K562 (cell line): ENCODE data around the gene MDP1. TPM values are rescaled to one million over a fixed set of nuclear protein-coding genes. Genes with fewer than 3 reads are reported as not detected.

Experiments used
- ATAC-seq: fragments of 200-7000 bp; cut with Tn5 transposase; 3 replicates; pipeline ENCODE4 v1.9.1; 2020; ENCODE audit warnings: moderate library complexity
- BruUV-seq: library from RNA; stranded (reverse); fragments of 400-500 nt; replicated peaks from 2 replicates; lab custom pipeline; 2021; lab: Mats Ljungman, UMichigan
- CTCF ChIA-PET: fragments of 300-600 bp; formaldehyde crosslinking; extraction: SDS; loops from one replicate; lab custom pipeline; 2021; ENCODE audit warnings: low intra/inter-chr PET ratio; lab: Yijun Ruan, JAX
- POLR2A ChIA-PET: fragments of 300-600, 350-650 bp; sonication (Branson Sonifier 250); formaldehyde crosslinking; extraction: SDS; loops from one replicate; lab custom pipeline; 2021; ENCODE audit warnings: antibody characterized with exemption, inconsistent platforms; lab: Yijun Ruan, JAX
- DNase-seq, 4 experiments: peaks; one replicate each; pipeline versions ENCODE4 v3.0.0 to v3.0.0-alpha.2; 2011 to 2018; ENCODE audit warnings: low spot score in 3 of 4, mixed read lengths in 3 of 4; ENCODE audit errors: extremely low read depth in 1 of 4
- FAIRE-seq: peaks from 2 replicates; lab custom pipeline; 2011; peaks lifted over from hg19 to GRCh38; lab: Jason Lieb, UNC
- H2AFZ ChIP-seq: 2 replicates; pipeline ENCODE4 v1.6.0; 2011; ENCODE audit warnings: low read depth, low read length, control low read depth, inconsistent platforms
- H3K27ac ChIP-seq: fragments of 200-600 bp; 3 replicates; pipeline ENCODE4 v1.8.0; 2011; ENCODE audit warnings: low read depth, mild to moderate bottlenecking, control low read depth, inconsistent platforms, low read length, moderate library complexity, mixed read lengths; ENCODE audit errors: extremely low read depth
- H3K27me3 ChIP-seq, 2 experiments: fragments of 300-600 bp in 1 of 2; 2 replicates in 1 of 2; 3 replicates in 1 of 2; pipeline versions ENCODE4 v1.6.0 to v1.8.0; 2011; ENCODE audit warnings: inconsistent platforms in 2 of 2, low read length in 2 of 2, mild to moderate bottlenecking in 1 of 2, mixed read lengths in 1 of 2, moderate library complexity in 1 of 2; ENCODE audit not compliant: control insufficient read depth in 2 of 2, insufficient read depth in 2 of 2
- H3K36me3 ChIP-seq: fragments of 300-600 bp; 3 replicates; pipeline ENCODE4 v1.8.0; 2011; ENCODE audit warnings: mild to moderate bottlenecking, low read length, inconsistent platforms; ENCODE audit not compliant: control insufficient read depth, insufficient read depth
- H3K4me1 ChIP-seq, 2 experiments: fragments of 200-600 bp in 1 of 2; replicated peaks in 1 of 2; 2 replicates in 1 of 2; 3 replicates in 1 of 2; pipeline versions ENCODE4 v1.5.1 to v1.8.0; 2011; ENCODE audit warnings: inconsistent platforms in 2 of 2, low read length in 2 of 2, mild to moderate bottlenecking in 1 of 2, mixed read lengths in 1 of 2, moderate library complexity in 1 of 2; ENCODE audit not compliant: control insufficient read depth in 2 of 2, insufficient read depth in 2 of 2
- H3K4me2 ChIP-seq: 2 replicates; pipeline ENCODE4 v1.6.1; 2011; ENCODE audit warnings: low read length, control low read depth, inconsistent platforms, mixed read lengths; ENCODE audit not compliant: insufficient read depth
- H3K4me3 ChIP-seq: fragments of 200-600 bp; sonication (generic), shearing (Covaris generic); 2 replicates; pipeline ENCODE4 v1.5.1; 2016; ENCODE audit warnings: control low read depth, inconsistent platforms
- H3K79me2 ChIP-seq: fragments of 200-600 bp; 3 replicates; pipeline ENCODE4 v1.8.0; 2011; ENCODE audit warnings: low read length, inconsistent platforms; ENCODE audit not compliant: control insufficient read depth, insufficient read depth
- H3K9ac ChIP-seq, 2 experiments: 2 replicates each; pipeline versions ENCODE4 v1.6.0 to v1.6.1; 2011; ENCODE audit warnings: low read depth in 2 of 2, low read length in 2 of 2, control low read depth in 1 of 2, inconsistent platforms in 1 of 2, mild to moderate bottlenecking in 1 of 2, mixed read lengths in 1 of 2; ENCODE audit not compliant: insufficient read depth in 1 of 2
- H3K9me1 ChIP-seq: one replicate; pipeline ENCODE4 v1.6.0; 2011; ENCODE audit warnings: inconsistent platforms, mild to moderate bottlenecking, low read length, moderate library complexity; ENCODE audit not compliant: control insufficient read depth, insufficient read depth
- H3K9me3 ChIP-seq: replicated peaks from 2 replicates; pipeline ENCODE4 v1.5.1; 2011; ENCODE audit warnings: low read depth, low read length, inconsistent platforms; ENCODE audit not compliant: control insufficient read depth, insufficient read depth
- H4K20me1 ChIP-seq: replicated peaks from 2 replicates; pipeline ENCODE4 v1.6.1; 2011; ENCODE audit warnings: low read length, inconsistent platforms, mixed read lengths; ENCODE audit not compliant: control insufficient read depth, insufficient read depth
- ASH1L ChIP-seq: fragments of 450-650 bp; IDR thresholded peaks from 2 replicates; pipeline ENCODE4 v1.6.1; 2018; ENCODE audit warnings: borderline replicate concordance, mild to moderate bottlenecking, low read depth; ENCODE audit not compliant: partially characterized antibody
- BDP1 ChIP-seq: IDR thresholded peaks from 3 replicates; pipeline ENCODE4 v1.6.1; 2011; ENCODE audit not compliant: insufficient read length, insufficient read depth
- CCAR2 ChIP-seq: fragments of 200-400 bp; formaldehyde crosslinking; IDR thresholded peaks from 2 replicates; pipeline ENCODE4 v1.6.1; 2017; ENCODE audit warnings: mild to moderate bottlenecking, low read depth, low read length
- CLOCK ChIP-seq: fragments of 250-450 bp; sonication (Bioruptor Pico); IDR thresholded peaks from 2 replicates; pipeline ENCODE4 v1.4.0; 2020; ENCODE audit warnings: mild to moderate bottlenecking, moderate library complexity, borderline replicate concordance
- DACH1 ChIP-seq: fragments of 450-650 bp; IDR thresholded peaks from 2 replicates; pipeline ENCODE4 v1.6.1; 2018; ENCODE audit not compliant: partially characterized antibody
- ELF2 ChIP-seq: fragments of 250-450 bp; sonication (Bioruptor Pico); IDR thresholded peaks from 2 replicates; pipeline ENCODE4 v1.5.0; 2021; ENCODE audit warnings: mild to moderate bottlenecking
- ETS2 ChIP-seq: IDR thresholded peaks from 2 replicates; pipeline ENCODE4 v1.6.1; 2016; ENCODE audit warnings: borderline replicate concordance, missing genetic modification characterization, mild to moderate bottlenecking, moderate library complexity, missing compliant biosample characterization; ENCODE audit not compliant: poor library complexity, severe bottlenecking
- GTF2A2 ChIP-seq: IDR thresholded peaks from 2 replicates; pipeline ENCODE4 v1.6.1; 2016; ENCODE audit warnings: mild to moderate bottlenecking, missing genetic modification characterization, missing compliant biosample characterization
- NCOR1 ChIP-seq: fragments of 450-650 bp; IDR thresholded peaks from 2 replicates; pipeline ENCODE4 v1.6.1; 2016; ENCODE audit warnings: mild to moderate bottlenecking, moderate library complexity
- NFATC3 ChIP-seq: fragments of 450-650 bp; IDR thresholded peaks from 2 replicates; pipeline ENCODE4 v1.6.1; 2017; ENCODE audit warnings: mild to moderate bottlenecking
- NFRKB ChIP-seq: fragments of 450-650 bp; IDR thresholded peaks from 2 replicates; pipeline ENCODE4 v1.6.1; 2016; ENCODE audit warnings: low read depth
- POLR3G ChIP-seq: IDR thresholded peaks from 2 replicates; pipeline ENCODE4 v1.6.1; 2011; ENCODE audit not compliant: insufficient read length, insufficient replicate concordance; ENCODE audit errors: extremely low read depth
- PYGO2 ChIP-seq: fragments of 450-650 bp; IDR thresholded peaks from 2 replicates; pipeline ENCODE4 v1.6.1; 2016; ENCODE audit warnings: mild to moderate bottlenecking, missing genetic modification characterization, moderate library complexity, missing compliant biosample characterization
- ZKSCAN8 ChIP-seq: fragments of 200-800 bp; sonication (Bioruptor generic); IDR thresholded peaks from 2 replicates; pipeline ENCODE4 v1.6.1; 2016; ENCODE audit warnings: missing genetic modification characterization, missing compliant biosample characterization
- ZNF143 ChIP-seq: sonication (generic); formaldehyde crosslinking; IDR thresholded peaks from 2 replicates; pipeline ENCODE4 v1.9.0; 2022; ENCODE audit warnings: mild to moderate bottlenecking, missing genetic modification reagents
- ZNF263 ChIP-seq: sonication (generic); formaldehyde crosslinking; IDR thresholded peaks from 2 replicates; pipeline ENCODE4 v1.8.0; 2022; ENCODE audit warnings: mild to moderate bottlenecking, missing genetic modification reagents, borderline replicate concordance
- ZNF785 ChIP-seq: fragments of 250-450 bp; sonication (Bioruptor Pico); IDR thresholded peaks from 2 replicates; pipeline ENCODE4 v1.4.0; 2020; ENCODE audit warnings: mild to moderate bottlenecking
- WGBS: fragments of 100-300 bp; shearing (Covaris generic); methylation state at CpG from one replicate; pipeline ENCODE4 v1.1.6; 2016; ENCODE audit warnings: low coverage, mixed read lengths; ENCODE audit not compliant: insufficient coverage; ENCODE audit errors: missing lambda C conversion rate; 5-methylcytosine and 5-hydroxymethylcytosine counted together
- in situ Hi-C: fragments of 300-500 bp; cut with MboI; formaldehyde crosslinking; loops from 4 replicates; pipeline ENCODE4 v1.15.0; 2018; ENCODE audit warnings: inconsistent platforms, mixed read lengths
- intact Hi-C: fragments of 100-400 bp; cut with micrococcal nuclease; formaldehyde crosslinking; loops from 2 replicates; pipeline ENCODE4 v1.14.2; 2022
- polyA plus RNA-seq, 8 experiments: library from polyadenylated mRNA; depleted of rRNA in 4 of 8; stranded (reverse) in 5 of 8; unstranded in 3 of 8; fragments of >200 nt; fragmentation: Nextera tagmentation in 2 of 8; fragmentation: Illumina TruSeq in 1 of 8; extraction: Ambion mirVana in 2 of 8; extraction: Trizol in 1 of 8; gene quantifications; 2 replicates each; pipeline versions ENCODE4 v1.2.1 to v1.2.3, GENCODE V29; 2011 to 2014; ENCODE audit warnings: inconsistent platforms in 1 of 8, missing spikeins in 1 of 8
- total RNA-seq, 7 experiments: library from RNA; depleted of rRNA in 6 of 7; stranded (reverse); fragments of >200 nt in 6 of 7; fragmentation: Illumina TruSeq in 2 of 7; extraction: Trizol in 2 of 7; gene quantifications; 2 replicates each; pipeline versions ENCODE4 v1.2.1 to v1.2.3, GENCODE V29; 2011 to 2021; ENCODE audit warnings: low replicate concordance in 1 of 7
- TF ChIP-seq, protein P1 (sequence below): sonication (generic); formaldehyde crosslinking; IDR thresholded peaks from 2 replicates; pipeline ENCODE4 v1.9.0; 2022; ENCODE audit warnings: mild to moderate bottlenecking, missing genetic modification reagents

The MDP1 gene
- total and polyA plus RNA-seq, 9 of the 15 experiments (the other 6 are each of a cell fraction or from before 2014, with no cell fraction given): 2.7 to 29.6 (median 11.0) TPM

GRCh38 chr14:24263848-24264247 lies 48.0 kb upstream of the MDP1 start:
- in situ Hi-C loops: no loop called here
- FAIRE-seq (no peak), ATAC-seq (no peak), DNase-seq (no peak)
- no peak overlapping the region for H3K27ac ChIP-seq
- H3K9ac ChIP-seq: peak overlapping the region in 1 of 2 experiments; percentile 58; a peak in 1 of 4 replicates
- no peaks in the 10 kb centered on the region for H3K27me3 ChIP-seq
- intact Hi-C loops: no loop called here
- no TSS peak for BruUV-seq
- ChIA-PET POLR2A (interaction anchor here (0.6 to 1.1 kb wide), 4 partner anchors 13 to 181 kb away, joined by 3 to 5 read pairs (median 3); no protein-coding TSS in a partner anchor), CTCF (no interaction called here)
- no peak overlapping the region for H3K4me2 ChIP-seq
- no peak overlapping the region for H2AFZ ChIP-seq
- no peaks in the 10 kb centered on the region for H3K9me3 ChIP-seq
- H3K4me3 ChIP-seq: no peak overlapping the region
- H3K79me2 ChIP-seq: no peaks in the 10 kb centered on the region
- H3K9me1 ChIP-seq: no peaks in the 10 kb centered on the region
- H3K4me1 ChIP-seq: peaks cover 0 to 39% of the 10 kb centered on the region in 2 experiments; a peak in 3 of 5 replicates
- 52% methylated on average over 5 of the region's 6 CpGs for WGBS
- no peaks in the 10 kb centered on the region for H3K36me3 ChIP-seq
- H4K20me1 ChIP-seq: no peaks in the 10 kb centered on the region
- TF ChIP-seq ASH1L (no peak), NFRKB (no peak), CCAR2 (no peak), BDP1 (no peak), ZKSCAN8 (CRISPR knock-in tag) (no peak), ETS2 (no peak), NFATC3 (no peak), ZNF143 (no peak), PYGO2 (tag) (no peak), NCOR1 (no peak), GTF2A2 (no peak), ELF2 (no peak), POLR3G (no peak), DACH1 (no peak), ZNF785 (CRISPR knock-in tag) (no peak), CLOCK (no peak), ZNF263 (CRISPR knock-in tag) (no peak)
- TF ChIP-seq, protein P1, sequence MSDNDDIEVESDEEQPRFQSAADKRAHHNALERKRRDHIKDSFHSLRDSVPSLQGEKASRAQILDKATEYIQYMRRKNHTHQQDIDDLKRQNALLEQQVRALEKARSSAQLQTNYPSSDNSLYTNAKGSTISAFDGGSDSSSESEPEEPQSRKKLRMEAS: no peak
